AG04449 (cell line): ENCODE results near the gene NCOA3.

ENCODE experiments used
- CTCF ChIA-PET: fragments of 350-600 bp; formaldehyde crosslinking; extraction: SDS; loops from one replicate; lab custom pipeline; 2021; ENCODE audit warnings: antibody characterized with exemption; lab: Yijun Ruan, JAX
- POLR2A ChIA-PET: fragments of 400-600, 350-600 bp; formaldehyde crosslinking; extraction: SDS; loops from one replicate; lab custom pipeline; 2020; ENCODE audit warnings: antibody characterized with exemption, inconsistent platforms; lab: Yijun Ruan, JAX
- DNase-seq: peaks from one replicate; pipeline ENCODE4 v3.0.0-alpha.2; 2010; ENCODE audit warnings: low read depth, low spot score
- H3K4me3 ChIP-seq: 2 replicates; pipeline ENCODE4 v1.5.1; 2011; ENCODE audit warnings: low read depth, mild to moderate bottlenecking, control low read depth, low read length
- TF ChIP-seq, protein P1 (sequence below): IDR thresholded peaks from one replicate; pipeline ENCODE4 v1.5.1; 2011; ENCODE audit warnings: mild to moderate bottlenecking, moderate library complexity, low read length, control low read depth, inconsistent platforms; ENCODE audit not compliant: insufficient read depth; ENCODE audit errors: missing control alignments

The NCOA3 gene

DNA sequence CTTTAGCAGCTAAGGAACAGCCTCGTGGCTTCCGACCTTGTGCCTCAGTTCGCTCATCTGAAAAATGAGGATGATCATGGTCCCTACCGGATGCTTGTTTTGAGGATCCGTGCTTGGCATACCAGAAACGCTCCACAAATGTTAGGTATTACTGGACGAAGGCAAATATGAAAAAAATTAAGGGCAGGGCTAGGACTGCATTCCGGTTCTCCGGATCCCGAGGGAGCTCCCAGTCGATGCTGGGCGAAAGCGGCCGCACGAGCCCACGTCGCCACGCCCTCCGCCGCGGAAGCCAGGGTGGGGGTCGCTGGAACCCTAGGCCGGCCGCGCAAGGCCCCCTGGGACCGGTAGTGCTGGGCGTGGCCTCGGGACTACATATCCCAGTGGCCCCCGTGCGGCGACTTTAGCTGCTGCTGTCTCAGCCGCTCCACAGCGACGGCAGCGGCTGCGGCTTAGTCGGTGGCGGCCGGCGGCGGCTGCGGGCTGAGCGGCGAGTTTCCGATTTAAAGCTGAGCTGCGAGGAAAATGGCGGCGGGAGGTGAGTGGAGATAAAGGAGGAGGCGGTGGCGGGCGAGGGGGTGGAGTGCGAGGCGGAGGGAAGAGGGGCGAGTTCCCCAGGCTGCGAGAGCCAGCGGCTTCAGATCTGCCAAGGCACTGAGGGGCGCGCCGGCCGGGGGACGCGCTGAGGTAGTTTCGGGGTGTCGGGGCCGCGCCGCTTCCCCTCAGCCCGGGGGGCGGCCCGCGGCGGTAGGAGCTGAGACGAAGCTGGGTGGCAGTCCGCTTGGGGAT, at the start of gene NCOA3:
TSS of gene NCOA3 (plus strand) at position 406 of the 789 bp plus-strand sequence. CDS start 120,361 bp downstream, outside the sequence.
- DNase-seq: peak; percentile 64
- TF ChIP-seq, protein P1, sequence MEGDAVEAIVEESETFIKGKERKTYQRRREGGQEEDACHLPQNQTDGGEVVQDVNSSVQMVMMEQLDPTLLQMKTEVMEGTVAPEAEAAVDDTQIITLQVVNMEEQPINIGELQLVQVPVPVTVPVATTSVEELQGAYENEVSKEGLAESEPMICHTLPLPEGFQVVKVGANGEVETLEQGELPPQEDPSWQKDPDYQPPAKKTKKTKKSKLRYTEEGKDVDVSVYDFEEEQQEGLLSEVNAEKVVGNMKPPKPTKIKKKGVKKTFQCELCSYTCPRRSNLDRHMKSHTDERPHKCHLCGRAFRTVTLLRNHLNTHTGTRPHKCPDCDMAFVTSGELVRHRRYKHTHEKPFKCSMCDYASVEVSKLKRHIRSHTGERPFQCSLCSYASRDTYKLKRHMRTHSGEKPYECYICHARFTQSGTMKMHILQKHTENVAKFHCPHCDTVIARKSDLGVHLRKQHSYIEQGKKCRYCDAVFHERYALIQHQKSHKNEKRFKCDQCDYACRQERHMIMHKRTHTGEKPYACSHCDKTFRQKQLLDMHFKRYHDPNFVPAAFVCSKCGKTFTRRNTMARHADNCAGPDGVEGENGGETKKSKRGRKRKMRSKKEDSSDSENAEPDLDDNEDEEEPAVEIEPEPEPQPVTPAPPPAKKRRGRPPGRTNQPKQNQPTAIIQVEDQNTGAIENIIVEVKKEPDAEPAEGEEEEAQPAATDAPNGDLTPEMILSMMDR: peak; percentile 68
- CTCF ChIA-PET: interaction anchor here (0.6 to 4.7 kb wide), 15 partner anchors 9 to 296 kb away, joined by 3 to 20 read pairs (median 3); no protein-coding TSS in a partner anchor
- peak within 1 kb of the TSS; percentile 82 for H3K4me3 ChIP-seq
- POLR2A ChIA-PET: interaction anchor here (0.7 to 2.3 kb wide), 16 partner anchors 8 to 270 kb away, joined by 3 to 12 read pairs (median 4); no protein-coding TSS in a partner anchor

DNA sequence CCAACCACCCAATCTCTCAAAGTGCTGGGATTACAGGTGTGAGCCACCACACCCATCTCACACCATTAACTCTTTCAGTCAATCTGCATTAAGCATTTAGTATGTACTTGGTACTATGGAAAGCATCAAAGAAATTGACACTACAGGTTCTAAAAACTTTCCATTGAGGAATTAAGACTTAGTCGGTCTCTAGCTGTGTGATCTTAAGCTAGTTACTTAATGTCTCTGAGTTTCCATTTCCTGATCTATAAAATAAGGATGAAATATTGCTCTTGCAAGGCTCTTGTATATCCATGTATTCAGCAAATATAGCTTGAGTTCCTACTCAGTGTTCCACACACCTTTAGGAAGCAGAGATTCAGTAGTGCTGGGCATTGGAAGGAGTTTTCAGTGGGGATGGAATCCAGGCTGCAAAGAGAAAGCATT, 48.9 kb upstream of the NCOA3 start:
- TF ChIP-seq, protein P1: no peak
- no peak for DNase-seq
- H3K4me3 ChIP-seq: no peak overlapping the region
- ChIA-PET CTCF (interaction anchor here (1.0 to 1.2 kb wide), 4 partner anchors 68 to 1168 kb away, joined by 3 read pairs; no protein-coding TSS in a partner anchor), POLR2A (interaction anchor here (0.6 to 1.1 kb wide), 2 partner anchors 49 to 105 kb away, joined by 3 to 6 read pairs; partner anchors contain the start of gene NCOA3)

DNA sequence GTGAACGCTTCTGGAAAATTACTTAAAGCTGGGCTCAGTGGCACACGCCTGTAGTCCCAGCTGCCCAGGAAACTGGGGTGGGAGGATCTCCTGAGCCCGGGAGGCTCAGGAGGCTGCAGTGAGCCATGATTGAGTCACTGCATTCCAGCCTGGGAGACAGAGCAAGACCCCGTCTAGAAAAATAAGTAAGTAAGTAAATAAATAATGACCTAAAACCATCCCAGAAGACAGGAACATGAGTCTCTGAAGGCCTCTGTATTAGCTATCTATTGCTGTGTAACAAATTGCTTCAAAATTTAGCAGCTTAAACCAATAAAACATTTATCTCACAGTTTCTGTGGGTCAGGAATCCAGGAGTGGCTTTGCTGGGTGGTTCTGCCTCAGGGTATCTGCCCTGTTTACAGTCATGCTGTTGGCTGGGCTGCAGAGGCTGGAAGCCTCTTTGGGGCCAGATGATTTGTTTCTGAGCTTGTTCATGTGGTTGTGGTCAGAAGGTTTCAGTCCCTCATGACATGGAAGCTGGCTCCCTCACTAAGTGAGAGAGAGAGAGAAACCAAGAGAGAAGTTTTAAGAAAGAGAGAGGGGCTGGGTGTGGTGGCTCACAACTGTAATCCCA, 48.4 kb upstream of the NCOA3 start:
- CTCF ChIA-PET: interaction anchor here (1.0 to 1.2 kb wide), 4 partner anchors 69 to 1167 kb away, joined by 3 read pairs; no protein-coding TSS in a partner anchor
- H3K4me3 ChIP-seq: no peak overlapping the region
- POLR2A ChIA-PET: interaction anchor here (0.6 to 1.1 kb wide), 2 partner anchors 49 to 105 kb away, joined by 3 to 6 read pairs; partner anchors contain the start of gene NCOA3
- peak; percentile 45 for DNase-seq
- TF ChIP-seq, protein P1: no peak

DNA sequence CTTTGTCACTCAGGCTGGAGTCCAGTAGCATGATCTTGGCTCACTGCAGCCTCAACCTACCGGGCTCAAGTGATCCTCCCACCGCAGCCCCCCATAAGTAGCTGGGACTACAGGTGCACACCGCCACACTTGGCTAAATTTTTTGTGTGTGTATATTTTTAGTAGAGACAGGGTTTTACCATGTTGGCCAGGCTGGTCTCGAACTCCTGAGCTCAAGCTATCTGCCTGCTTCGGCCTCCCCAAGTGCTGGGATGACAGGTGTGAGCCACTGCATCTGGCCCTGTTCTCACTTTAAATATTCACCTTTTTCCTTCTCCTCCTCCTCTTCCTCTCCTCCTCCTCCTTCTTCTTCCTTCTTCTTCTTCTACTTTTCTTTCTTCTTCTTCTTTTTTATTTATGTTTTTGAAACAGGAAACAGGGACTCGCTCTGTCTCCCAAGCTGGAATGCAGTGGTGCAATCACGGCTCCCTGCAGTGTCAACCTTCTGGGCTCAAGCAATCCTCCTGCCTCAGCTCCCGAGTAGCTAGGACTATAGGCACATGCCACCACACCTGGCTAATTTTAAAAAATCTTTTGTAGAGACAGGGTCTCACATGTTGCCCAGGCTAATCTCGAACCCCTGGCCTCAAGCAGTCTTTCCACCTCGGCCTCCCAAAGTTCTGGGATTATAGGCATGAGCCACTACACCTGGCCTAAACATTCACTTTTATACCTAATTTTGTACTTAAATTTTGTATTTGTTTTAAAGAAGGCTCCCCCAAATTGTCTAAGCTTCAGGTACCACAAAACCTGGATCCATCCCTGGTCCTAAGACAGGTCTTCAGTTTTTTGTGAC, 47.2 kb upstream of the NCOA3 start:
- no peak for DNase-seq
- ChIA-PET CTCF (interaction anchor here (0.6 to 1.5 kb wide), 2 partner anchors 9 to 70 kb away, joined by 3 to 6 read pairs; no protein-coding TSS in a partner anchor), POLR2A (no interaction called here)
- TF ChIP-seq, protein P1: no peak
- no peak overlapping the region for H3K4me3 ChIP-seq

DNA sequence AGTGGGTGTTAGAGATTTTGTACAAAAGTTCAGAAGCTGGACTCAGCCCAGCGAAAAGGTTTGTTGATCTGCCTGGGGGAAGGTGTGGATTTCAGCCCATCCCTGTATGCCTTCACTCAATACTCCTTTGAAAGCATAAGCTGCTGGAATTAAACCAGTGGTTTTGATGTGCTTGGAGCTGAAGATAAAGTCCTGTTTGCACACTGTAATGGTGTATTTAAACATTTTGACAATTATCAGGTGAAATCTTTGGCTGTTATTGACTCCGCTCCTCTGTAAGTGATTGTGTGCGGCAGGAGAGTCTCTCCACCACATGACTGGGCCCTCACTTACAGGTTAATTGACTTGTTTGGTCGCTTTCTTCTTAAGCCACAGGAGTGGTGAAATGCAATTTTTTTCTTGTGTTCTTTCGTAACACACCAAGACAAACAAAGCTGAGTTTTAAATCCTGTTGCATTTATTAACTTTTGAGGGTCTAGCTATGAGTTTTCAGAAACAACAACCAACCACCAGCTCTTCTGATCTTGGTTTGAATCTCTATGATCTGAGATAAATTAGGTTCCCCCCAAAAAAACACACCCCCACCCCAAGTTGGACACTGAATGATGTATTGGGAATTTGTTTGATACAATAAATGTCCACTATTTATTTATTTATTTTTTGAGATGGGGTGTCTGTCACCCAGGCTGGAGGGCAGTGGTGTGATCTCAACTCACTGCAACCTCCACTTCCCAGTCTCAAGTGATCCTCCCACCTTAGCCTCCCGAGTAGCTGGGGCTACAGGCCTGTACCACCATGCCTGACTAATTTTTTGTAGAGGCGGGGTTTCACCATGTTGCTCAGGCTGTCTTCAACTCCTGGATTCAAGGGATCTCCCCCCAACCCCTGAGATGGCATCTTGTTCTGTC, 46.3 kb upstream of the NCOA3 start:
- TF ChIP-seq, protein P1: no peak
- CTCF ChIA-PET: interaction anchor here (1.5 kb wide), 1 partner anchor 71 kb away, joined by 6 read pairs; no protein-coding TSS in a partner anchor
- POLR2A ChIA-PET: no interaction called here
- no peak overlapping the region for H3K4me3 ChIP-seq
- no peak for DNase-seq
